Ecto neural progenitor cell (in vitro differentiated cells): ENCODE data around the gene USP20.
"Not testable (repeated sequence)": the region's sequence is repeated elsewhere in the genome, so short reads cannot be mapped to it uniquely, and the experiment has no call there.

Experiments
- DNase-seq: peaks from one replicate; pipeline ENCODE4 v3.0.0-alpha.2; 2018; ENCODE audit warnings: low spot score

The USP20 gene

DNA sequence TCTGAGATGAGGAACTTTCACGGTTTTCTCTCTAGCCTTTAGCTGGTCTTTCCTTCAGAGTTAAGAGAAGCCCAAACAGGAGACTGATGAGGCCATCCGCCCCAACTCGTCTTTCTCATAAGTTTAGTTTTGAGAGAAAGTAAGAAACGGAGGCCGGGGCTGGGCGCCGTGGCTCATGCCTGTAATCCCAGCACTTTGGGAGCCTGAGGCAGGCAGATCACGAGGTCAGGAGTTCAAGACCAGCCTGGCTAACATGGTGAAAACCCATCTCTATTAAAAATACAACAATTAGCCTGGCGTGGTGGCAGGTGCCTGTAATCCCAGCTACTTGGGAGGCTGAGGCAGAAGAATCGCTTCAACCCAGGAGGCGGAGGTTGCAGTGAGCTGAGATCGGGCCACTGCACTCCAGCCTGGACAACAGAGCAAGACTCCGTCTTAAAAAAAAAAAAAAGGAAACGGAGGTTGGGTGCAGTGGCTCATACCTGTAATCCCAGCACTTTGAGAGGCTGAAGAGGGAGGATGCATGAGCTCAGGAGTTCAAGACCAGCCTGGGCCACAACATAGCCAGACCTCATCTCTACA lies 55.6 kb downstream of the USP20 start:
- DNase-seq, result not testable (repeated sequence)

DNA sequence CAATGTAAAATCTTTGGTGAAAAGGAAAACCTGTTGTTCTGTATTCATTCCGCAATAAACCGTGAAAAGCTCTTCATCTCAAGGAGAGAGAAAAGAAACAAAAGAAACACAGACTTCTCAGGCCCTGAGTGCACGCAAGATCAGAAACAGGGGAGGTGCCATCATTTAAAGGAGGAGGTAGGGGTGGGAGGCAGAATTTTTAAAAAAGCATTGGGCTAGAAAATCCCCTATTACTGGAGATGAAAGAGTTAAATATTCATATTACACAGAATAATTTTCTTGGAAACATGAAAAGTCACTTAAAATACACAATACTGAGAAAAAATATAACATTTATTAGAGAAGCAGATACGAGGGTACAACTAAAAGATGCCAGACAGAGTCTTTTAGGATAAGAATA lies 56.3 kb downstream of the USP20 start:
- no peak for DNase-seq

DNA sequence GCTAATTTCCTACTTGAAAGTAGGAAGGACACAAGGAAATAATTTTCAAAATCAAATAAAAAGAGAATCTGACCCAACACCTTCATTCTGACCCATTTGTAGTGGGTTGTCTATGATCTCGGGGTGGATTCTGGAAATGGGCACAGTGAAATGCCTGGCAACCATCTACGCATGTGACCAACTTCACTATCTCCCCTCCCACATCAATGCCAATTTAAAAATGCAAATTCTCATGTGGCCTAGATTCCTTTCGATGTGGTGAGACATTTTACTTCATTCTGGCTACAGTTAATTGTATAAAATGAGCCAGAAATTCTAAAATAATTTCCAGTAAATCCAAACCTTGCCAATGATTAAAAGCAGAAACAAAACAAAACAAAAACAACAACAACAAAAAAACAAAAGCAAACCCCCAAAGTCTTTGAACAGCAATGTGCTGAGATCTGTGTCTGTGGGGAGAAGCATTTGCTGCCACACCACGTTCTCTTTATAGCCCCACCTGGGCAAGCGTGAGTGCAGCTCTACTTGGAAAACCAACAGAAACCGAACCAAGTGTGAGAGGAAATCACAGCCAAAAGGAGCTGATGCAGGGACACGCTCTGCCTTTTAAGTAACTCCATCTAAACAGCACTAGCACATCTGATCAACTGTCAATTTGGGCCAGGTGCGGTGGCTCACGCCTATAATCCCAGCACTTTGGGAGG lies 59.0 kb downstream of the USP20 start:
- DNase-seq, result no peak

DNA sequence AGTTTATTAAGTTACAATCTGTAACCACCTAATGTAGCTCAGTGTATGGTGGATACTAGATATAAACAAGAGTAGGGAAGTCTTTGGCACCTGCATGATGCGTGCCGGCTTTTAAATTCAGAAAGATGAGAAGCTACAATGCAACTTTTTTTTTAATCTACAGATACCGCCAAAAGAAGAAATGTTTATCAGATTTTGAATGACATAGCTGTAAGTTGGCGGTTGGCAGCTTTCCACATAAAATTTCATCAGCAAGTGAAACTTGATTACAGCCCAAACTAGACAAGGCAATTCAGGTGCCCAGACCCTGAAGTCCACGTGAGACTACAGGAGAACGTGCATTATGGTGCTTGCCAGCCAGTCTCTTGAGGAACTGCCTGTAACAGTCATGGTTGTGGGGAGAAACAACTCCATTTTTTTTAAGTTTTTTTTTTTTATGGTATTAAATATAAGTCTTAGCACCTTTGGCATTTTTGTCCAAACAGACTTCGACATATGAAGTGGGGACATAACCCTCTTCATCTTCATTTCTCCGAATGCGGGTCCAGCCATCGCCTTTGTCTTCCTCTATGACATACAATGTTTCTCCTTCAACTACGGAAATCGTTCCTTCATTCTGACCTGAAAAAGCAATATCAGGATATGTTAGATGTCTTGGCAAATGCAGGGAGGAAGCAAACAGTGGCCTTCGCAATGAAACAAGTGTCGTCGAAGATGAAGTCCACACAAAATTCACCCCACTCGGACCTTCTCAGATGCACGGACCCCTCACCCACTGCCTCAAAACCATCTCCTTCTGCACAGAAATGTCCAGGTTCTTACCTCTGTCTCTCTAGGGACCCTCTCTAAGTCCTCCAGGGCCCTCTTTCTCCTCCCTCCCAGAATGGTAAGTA lies 60.4 kb downstream of the USP20 start:
- no peak for DNase-seq

DNA sequence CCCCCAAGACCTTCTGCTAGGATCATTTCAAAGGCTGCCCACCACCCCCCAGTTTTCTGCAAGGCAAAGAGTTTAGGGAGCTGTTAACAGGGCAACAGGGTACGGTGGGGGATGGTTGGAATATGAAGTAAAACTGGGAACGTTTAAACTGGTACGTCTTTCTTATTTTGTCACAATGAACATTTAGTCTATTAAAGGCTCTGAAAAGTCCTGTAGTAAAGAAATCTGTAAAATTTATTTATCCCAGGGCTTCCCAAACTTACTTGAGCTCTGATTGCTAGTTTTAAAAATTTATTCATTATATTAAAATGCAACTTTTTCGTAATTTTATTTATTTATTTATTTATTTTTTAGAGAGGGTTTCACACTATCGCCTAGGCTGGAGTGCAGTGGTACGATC lies 62.0 kb downstream of the USP20 start:
- DNase-seq, result no peak

DNA sequence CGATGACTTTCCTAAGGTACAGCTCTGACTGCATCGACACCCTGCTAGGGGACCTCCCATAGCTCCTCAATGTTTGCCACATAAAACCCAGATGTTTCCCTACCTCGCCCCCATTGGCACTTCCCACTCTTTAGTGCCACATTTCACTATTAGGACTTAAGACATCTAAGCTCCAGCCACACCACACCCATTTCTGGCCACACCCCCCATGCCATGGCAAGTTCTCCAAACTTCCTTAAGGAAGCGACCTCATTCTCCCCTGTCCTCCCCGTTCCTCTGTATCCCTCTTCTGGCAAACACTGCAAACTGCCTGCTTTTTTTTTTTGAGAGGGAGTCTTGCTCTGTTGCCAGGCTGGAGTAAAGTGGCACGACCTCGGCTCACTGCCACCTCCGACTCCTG lies 62.9 kb downstream of the USP20 start:
- no peak for DNase-seq

DNA sequence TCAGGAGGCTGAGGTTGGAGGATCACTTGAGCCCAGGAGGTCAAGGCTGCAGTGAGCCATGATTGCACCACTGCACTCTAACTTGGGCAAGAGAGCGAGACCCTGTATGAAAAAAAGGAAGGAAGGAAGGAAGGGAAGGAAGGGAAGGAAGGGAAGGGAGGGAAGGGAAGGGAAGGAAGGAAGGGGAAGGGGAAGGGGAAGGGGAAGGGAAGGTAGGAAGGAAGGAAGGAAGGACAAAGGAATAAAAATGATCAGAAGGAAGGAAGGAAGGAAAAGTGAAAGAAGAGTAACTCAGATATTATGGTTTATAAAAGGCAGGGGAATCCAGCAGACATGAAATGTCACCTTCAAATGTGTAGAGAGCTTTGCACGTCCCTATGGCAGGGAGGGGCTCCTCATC lies 64.4 kb downstream of the USP20 start:
- no peak for DNase-seq

DNA sequence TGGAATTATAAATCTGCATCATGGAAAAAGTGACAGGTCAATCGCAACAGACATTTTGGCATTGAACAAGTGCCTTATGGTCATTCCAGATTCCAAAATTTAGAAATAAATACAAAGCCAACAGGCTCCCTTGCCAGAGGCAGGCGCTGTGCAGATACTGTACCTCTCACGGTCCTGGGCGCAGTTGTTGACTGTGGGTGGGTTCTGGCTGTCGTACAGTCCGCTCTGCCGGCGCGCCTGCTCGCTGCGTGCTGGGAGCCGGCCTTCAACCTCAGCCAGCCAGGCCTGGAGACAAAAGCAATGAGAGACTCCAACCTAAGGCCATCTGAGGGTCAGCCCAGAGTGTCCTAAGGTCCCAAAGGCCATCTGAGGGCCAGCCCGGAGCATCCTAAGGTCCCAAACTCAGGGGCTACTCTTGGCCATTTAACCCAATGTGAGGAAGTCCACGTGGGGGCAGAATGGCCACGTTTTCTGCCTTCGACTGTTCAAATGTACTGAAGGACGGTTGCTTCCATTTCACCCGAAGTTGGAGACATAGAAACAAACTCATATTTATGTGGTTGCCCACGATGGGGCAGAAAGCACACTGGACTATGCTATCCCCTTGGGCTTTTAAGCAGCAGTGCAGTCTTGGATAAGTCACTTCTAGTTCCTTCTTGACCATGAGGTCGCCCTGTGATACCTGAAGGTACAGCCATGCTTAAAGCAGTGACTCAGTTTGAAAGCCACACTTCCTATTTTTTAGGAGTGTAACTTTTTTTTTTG lies 65.2 kb downstream of the USP20 start:
- no peak for DNase-seq

DNA sequence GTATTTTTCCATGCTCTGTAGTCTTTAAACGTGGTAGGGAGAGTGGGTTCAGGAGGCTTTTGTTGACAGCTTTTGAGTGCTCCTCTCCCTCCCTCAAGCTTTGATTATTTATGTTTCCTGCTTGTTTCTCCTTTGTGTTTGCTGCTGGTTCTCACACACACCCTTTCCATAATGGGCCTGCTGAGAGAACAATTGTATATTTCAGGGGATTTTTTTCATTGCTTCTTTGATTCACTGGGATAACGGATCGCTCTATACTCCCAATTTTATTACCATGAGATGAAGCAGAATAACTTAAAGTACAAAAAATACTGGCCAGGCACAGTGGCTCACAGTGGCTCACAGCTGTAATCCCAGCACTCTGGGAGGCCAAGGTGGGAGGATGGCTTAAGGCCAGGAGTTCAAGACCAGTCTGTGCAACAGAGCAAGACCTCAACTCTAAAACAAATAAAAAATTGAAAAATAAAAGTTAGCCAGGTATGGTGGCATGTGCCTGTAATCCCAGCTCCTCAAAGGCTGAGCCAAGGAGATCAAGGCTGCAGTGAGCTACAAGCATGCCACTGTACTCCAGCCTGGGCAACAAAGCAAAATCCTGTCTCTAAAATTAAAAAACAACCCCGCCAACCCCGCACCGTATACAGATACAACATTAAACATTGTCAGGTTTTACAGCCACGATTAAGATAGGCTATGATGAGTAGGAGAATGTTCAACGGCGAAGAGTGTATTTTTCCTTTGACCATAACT lies 66.9 kb downstream of the USP20 start:
- no peak for DNase-seq

DNA sequence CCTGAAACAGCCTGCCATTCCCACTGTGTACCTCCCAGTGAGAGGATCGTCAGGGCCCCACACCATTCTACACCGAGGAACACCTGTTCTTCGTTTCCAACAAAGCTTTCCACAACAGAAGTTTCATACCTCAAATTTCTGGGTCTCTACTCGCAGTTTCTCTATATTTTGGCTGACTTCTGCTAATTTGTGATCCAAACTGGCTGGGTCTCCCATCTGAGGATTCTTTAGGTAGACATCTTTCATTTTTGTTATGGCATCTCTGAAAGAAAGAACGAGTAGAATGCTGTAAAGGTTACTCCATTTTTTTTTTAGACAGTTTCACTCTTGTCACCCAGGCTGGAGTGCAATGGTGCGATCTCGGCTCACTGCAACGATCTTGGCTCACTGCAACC lies 67.5 kb downstream of the USP20 start:
- DNase-seq, result no peak

DNA sequence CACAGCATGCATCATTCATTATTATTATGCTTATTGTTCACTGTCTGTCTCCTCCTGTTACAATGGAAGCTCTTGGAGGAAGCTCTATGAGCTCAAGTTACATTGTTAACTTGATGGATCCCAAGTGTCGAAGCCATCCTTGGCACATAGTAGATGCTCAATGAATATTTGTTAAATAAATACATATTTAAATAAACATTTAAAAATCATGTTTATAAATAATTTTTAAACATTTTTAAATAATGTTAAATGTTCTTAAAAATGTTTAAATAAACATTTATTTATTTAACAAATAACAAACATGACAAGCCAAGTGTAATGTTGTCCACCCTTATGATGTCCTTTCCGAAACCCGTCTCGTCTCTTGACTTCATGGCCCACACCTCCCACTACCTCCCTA lies 69.5 kb downstream of the USP20 start:
- DNase-seq, result no peak

DNA sequence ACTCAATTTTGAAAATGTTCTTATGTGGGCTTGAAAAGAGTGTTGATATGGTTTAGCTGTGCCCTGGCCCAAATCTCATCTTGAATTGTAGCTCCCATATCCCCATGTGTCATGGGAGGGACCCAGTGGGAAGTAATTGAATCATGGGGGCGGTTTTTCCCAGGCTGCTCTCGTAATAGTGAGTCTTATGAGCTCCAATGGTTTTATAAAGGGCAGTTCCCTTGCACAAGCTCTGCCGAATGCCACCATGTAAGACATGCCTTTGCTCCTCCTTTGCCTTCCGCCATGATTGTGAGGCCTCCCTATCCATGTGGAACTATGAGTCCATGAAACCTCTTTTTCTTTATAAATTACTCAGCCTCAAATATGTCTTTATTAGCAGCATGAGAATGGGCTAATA lies 71.0 kb downstream of the USP20 start:
- no peak for DNase-seq

DNA sequence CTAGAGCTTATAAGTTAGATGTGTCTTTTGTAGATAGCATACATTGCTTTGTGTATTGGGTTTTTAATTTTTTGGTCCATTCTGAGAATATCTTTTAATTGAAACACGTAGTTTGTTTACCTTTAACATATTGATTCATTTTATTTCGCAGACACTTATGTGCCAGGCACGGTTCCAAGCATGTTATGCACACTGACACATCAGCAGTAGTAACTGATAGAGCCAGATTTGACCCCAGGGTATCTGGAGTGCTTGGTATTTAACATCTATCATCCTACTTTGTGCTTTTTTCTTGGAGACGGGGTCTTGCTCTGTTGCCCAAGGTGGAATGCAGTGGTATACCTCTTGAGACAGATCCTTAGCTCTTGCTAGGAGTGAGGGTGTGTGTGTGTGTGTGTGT lies 71.9 kb downstream of the USP20 start:
- DNase-seq, result no peak

DNA sequence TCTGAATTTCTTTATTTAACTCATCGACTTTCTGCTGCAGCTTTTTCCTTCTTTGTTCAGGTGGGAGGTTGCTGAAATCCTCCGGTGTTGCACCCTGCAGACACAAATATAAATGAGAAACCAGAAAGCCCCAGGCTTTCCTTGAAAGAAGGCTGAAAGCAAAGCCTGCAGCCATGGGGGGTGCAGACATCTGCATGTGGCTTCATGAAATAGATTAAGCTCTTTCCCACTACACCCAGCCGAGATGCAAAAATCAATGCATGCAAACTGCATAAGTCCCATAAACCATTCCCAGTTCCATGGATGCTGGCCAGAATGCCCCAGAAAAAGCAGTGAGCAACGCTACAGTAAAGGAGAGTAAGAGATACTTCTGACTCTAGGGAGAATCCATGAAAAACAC lies 73.6 kb downstream of the USP20 start:
- DNase-seq, result no peak

DNA sequence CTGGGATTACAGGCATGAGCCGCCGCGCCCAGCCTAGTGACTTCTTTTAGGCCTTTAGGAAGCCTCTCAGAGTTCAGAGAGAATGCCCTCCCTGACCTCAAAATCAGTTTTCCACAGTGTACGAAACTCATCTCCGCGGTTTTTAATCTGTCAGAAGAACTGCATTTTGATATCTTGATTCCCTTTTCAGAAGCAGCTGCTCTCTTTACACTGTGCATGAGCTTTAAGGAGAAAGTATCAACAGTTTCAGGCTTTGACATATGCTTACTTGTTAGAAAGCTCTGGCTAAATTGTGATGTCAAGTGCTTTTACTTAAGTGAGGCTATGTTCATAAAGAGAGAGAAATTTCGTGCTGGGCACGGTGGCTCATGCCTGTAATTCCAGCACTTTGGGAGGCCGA lies 74.6 kb downstream of the USP20 start:
- no peak for DNase-seq

DNA sequence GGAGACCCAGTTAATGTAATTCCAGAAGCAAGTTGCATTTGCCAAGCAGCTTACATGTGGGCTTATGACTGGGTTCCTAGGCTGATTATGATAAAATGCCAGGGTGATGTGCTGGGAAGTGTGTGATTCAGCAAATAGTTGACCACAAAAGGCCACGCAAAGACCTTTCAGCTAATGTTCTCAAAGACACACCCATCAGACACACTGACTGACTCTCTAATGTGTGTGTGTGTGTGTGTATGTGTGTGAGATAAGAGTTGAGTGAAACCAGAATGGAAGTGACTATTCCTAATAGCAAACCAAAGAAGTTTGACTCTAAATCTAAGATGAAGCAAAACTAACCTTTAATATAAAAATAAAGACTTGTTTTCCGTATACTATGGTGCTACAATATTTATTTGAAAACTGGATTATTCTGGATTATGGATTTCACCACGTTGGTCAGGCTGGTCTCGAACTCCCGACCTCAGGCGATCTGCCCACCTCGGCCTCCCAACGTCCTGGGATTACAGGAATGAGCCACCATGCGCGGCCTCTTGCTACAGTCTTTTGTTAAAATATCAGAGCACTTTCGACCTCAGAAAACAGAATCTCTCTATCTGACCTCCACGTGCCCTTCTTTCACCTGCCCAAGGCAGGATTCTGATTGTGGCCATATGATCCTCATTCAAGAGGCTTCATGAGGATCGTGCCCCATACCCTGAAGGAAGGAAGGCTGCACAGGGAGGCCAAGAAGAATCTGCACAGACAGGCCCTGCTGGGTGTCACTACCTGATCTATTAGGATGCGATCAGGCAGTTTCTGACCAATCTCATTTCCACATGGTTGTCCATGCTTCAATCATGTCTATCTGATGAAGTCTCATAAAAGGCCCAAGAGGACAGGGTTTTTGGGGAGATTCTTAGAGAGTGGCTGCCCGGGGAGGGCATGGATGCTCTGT lies 75.6 kb downstream of the USP20 start:
- DNase-seq, result no peak

DNA sequence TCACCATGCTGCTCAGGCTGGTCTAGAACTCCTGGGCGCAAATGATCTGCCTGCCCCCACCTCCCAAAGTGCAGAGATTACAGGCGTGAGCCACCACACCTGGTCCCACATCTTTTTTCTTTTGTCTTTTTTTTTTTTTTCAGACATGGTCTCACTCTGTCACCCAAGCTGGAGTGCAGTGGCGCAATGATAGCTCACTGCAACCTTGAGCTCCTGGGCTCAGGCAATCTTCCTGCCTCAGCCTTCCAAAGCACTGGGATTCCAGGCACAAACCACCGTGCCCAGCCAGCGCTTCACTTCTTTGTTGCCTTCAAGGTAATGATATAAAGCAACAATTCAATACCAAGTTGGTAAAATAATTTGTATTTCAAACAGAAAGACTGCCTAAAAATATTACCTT lies 78.8 kb downstream of the USP20 start:
- DNase-seq, result no peak

DNA sequence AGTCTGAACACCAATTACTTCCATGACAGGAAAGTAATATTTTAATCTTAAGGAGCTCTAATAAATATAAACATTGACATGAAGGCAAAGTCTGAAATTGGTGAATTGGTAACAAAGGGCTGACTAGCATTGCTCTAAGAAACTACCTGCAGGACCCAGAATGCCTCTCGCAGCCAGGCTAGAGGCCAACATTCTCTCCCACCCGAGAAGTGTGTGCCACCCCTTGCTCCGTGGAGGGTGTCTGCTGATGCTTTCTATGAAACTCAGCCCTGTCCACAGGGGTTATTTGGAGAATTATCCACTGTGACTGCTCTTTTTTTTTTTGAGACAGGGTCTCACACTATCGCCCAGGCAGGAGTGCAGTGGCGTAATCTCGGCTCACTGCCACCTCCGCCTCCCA lies 81.4 kb downstream of the USP20 start:
- DNase-seq, result no peak

DNA sequence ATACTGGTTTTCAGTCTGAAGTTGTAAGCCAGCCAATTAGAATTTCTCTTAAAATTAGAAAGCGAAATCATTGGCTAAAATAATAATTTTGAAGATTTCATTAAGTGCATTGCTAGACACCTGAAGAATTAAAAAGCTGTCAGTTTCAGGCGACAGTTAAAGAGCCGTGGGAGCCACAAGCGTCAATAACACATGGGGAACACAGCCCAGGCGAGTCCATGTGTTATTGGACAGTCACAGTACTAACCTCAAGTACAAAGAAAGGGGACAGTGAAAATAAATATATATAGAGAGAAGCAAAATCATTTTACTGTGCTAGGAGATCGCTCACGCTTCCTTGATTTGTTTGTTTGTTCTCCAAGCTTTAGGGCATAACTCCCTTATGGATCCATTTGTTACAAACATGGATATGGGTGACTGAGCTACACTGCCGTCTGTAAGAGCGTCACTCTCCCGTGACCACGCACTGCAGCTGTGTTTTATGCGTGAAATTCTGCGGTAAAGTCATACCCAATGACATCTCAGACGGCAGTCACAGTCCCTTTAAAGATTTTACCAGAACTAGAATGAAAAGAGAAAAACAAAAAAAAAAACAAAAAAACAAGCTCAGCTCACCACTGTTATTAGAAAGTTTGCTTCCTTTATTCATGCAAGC lies 83.2 kb downstream of the USP20 start:
- no peak for DNase-seq

DNA sequence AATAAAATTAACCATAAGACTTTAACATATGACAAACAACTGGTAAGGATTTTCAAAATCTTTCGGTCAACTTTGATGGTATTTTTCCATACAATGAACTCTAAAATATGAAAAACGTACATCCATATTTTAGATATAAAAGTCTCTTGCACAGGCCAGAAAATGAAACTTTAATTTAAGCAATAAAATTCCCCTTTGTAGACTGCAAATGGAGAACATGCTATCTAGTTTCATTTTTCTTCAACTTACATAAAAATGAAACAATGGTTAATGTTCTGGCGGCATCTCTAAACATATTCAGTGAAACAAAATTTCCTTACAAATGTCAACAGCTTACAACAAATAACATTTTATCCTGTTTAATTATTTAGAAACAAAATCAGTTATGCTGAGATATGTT lies 84.0 kb downstream of the USP20 start:
- DNase-seq, result no peak
